Prostate gland (tissue), 2 donors: ENCODE results near the gene VPS36.
"Not testable (repeated sequence)": the region's sequence is repeated elsewhere in the genome, so short reads cannot be mapped to it uniquely, and the experiment has no call there.

ENCODE experiments used
- POLR2AphosphoS5 ChIP-seq: sonication (generic); formaldehyde crosslinking; IDR thresholded peaks from one replicate; pipeline ENCODE4 v1.6.1; 2017; ENCODE audit warnings: antibody characterized with exemption
- TF ChIP-seq, protein P1 (sequence below), 4 experiments: fragments of 200-600 bp in 2 of 4; fragments of 450-650 bp in 2 of 4; sonication (generic) in 2 of 4; IDR thresholded peaks; 1 replicate in 3 of 4; 2 replicates in 1 of 4; pipeline ENCODE4 v1.5.1; 2016 to 2019; ENCODE audit warnings: antibody characterized with exemption in 4 of 4, mild to moderate bottlenecking in 2 of 4, moderate library complexity in 2 of 4

DNA sequence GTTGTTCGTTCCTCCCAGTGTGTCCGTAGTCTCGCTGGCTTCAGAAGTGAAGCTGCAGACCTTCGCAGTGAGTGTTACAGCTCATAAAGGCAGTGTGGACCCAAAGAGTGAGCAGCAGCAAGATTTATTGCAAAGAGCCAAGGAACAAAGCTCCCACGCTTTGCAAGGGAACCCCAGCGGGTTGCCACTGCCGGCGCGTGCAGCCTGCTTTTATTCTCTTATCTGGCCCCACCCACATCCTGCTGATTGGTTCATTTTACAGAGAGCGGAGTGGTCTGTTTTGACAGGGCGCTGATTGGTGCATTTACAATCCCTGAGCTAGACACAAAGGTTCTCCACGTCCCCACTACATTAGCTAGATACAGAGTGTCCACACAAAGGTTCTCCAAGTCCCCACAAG lies 43.0 kb downstream of the VPS36 start:
- TF ChIP-seq, protein P1, sequence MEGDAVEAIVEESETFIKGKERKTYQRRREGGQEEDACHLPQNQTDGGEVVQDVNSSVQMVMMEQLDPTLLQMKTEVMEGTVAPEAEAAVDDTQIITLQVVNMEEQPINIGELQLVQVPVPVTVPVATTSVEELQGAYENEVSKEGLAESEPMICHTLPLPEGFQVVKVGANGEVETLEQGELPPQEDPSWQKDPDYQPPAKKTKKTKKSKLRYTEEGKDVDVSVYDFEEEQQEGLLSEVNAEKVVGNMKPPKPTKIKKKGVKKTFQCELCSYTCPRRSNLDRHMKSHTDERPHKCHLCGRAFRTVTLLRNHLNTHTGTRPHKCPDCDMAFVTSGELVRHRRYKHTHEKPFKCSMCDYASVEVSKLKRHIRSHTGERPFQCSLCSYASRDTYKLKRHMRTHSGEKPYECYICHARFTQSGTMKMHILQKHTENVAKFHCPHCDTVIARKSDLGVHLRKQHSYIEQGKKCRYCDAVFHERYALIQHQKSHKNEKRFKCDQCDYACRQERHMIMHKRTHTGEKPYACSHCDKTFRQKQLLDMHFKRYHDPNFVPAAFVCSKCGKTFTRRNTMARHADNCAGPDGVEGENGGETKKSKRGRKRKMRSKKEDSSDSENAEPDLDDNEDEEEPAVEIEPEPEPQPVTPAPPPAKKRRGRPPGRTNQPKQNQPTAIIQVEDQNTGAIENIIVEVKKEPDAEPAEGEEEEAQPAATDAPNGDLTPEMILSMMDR (IDR thresholded peaks at IDR 0.05): not testable (repeated sequence)
- not testable (repeated sequence) for TF ChIP-seq POLR2AphosphoS5
